Keratinocyte (primary cell): ENCODE results near the gene HIF1A.

ENCODE experiments used
- CTCF ChIP-seq, 3 experiments: IDR thresholded peaks in 1 of 3; conservative IDR thresholded peaks in 1 of 3; optimal IDR thresholded peaks in 1 of 3; 2 replicates in 2 of 3; 3 replicates in 1 of 3; pipeline versions ENCODE3 to v1.5.1; 2011; ENCODE audit warnings: low read length in 3 of 3, mild to moderate bottlenecking in 3 of 3, moderate library complexity in 2 of 3, control low read depth in 1 of 3, inconsistent platforms in 1 of 3; ENCODE audit not compliant: insufficient read depth in 2 of 3; ENCODE audit errors: extremely low read depth in 1 of 3
- EZH2 ChIP-seq: IDR thresholded peaks from one replicate; pipeline ENCODE4 v1.6.1; 2012; ENCODE audit warnings: inconsistent platforms, mild to moderate bottlenecking, low read length, moderate library complexity

DNA sequence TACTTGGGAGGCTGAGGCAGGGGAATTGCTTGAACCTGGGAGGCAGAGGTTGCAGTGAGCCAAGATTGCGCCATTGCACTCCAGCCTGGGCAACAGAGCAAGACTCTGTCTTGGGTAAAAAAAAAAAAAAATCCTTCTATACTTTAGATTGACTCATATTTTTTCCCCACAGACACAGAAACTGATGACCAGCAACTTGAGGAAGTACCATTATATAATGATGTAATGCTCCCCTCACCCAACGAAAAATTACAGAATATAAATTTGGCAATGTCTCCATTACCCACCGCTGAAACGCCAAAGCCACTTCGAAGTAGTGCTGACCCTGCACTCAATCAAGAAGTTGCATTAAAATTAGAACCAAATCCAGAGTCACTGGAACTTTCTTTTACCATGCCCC lies 42.6 kb downstream of the HIF1A start:
- TF ChIP-seq EZH2 (no peak), CTCF (optimal IDR thresholded peaks at IDR 0.05 in 1 of 3, IDR thresholded peaks at IDR 0.05 in 1 of 3, conservative IDR thresholded peaks at IDR 0.05 in 1 of 3; ENCODE audit: extremely low read depth in 1 of 3, insufficient read depth in 2 of 3, low read length in 3 of 3) (no peak)
